GM12865 (cell line): Measurements from ENCODE around the gene TMBIM6.

Source experiments
- DNase-seq: peaks from one replicate; pipeline ENCODE4 v3.0.0; 2010; ENCODE audit warnings: low read depth
- H3K4me3 ChIP-seq: 2 replicates; pipeline ENCODE4 v1.5.1; 2011; ENCODE audit warnings: mild to moderate bottlenecking, low read depth, low read length, control low read depth
- TF ChIP-seq, protein P1 (sequence below): IDR thresholded peaks from 2 replicates; pipeline ENCODE4 v1.5.1; 2011; ENCODE audit warnings: low read length, control low read depth, low read depth, inconsistent platforms; ENCODE audit not compliant: insufficient read depth; ENCODE audit errors: missing control alignments

Gene TMBIM6

GRCh38 chr12:49798934-49799333 is 57.6 kb downstream of the TMBIM6 start:
- no peak overlapping the region for H3K4me3 ChIP-seq
- TF ChIP-seq, protein P1, sequence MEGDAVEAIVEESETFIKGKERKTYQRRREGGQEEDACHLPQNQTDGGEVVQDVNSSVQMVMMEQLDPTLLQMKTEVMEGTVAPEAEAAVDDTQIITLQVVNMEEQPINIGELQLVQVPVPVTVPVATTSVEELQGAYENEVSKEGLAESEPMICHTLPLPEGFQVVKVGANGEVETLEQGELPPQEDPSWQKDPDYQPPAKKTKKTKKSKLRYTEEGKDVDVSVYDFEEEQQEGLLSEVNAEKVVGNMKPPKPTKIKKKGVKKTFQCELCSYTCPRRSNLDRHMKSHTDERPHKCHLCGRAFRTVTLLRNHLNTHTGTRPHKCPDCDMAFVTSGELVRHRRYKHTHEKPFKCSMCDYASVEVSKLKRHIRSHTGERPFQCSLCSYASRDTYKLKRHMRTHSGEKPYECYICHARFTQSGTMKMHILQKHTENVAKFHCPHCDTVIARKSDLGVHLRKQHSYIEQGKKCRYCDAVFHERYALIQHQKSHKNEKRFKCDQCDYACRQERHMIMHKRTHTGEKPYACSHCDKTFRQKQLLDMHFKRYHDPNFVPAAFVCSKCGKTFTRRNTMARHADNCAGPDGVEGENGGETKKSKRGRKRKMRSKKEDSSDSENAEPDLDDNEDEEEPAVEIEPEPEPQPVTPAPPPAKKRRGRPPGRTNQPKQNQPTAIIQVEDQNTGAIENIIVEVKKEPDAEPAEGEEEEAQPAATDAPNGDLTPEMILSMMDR = no peak
- DNase-seq = no peak

DNA sequence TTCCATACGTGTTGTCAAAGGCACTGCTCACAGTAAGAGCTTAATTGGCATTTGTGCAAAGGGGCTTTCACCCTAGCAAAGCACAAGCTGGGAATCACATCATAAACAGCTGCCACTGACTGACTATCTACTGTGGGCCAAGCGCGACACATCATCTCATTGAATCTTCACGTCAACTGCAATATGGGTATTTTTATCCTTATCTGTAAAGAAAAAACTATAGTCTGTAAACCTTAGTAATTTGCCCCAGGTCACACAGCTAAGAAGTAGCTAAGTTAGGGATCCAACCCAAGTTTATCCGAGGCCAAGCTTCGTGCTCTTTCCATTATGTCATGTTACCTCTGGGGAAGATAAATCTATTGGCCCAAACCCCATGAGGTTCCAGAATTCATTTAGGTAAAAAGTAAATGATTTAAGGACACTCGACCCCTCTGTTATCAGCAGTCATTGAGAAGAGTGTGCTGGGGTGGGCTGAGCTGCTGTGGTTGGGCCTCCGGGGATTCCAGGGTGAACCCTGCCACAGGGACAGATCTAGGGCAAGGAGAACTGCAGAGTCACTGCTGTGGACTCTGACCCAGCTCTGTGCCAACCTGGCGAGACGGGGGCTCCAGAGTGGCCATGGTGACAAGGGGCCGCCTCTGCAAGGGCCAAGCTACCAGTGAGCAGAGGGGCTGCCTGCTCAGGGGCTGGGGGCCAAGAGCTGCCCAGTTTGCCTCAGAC is 59.2 kb downstream of the TMBIM6 start:
- TF ChIP-seq, protein P1 = no peak
- H3K4me3 ChIP-seq = no peak overlapping the region
- no peak for DNase-seq

- no peak for DNase-seq
- no peak overlapping the region for H3K4me3 ChIP-seq
- TF ChIP-seq, protein P1 = no peak
Measured at GRCh38 chr12:49801141-49802063, 60.0 kb downstream of the TMBIM6 start.

GRCh38 chr12:49803693-49804450 is 62.5 kb downstream of the TMBIM6 start:
- H3K4me3 ChIP-seq = no peak overlapping the region
- TF ChIP-seq, protein P1 = no peak
- DNase-seq = no peak

GRCh38 chr12:49804821-49805220 is 63.5 kb downstream of the TMBIM6 start:
- no peak for DNase-seq
- H3K4me3 ChIP-seq = no peak overlapping the region
- TF ChIP-seq, protein P1 = no peak

DNA sequence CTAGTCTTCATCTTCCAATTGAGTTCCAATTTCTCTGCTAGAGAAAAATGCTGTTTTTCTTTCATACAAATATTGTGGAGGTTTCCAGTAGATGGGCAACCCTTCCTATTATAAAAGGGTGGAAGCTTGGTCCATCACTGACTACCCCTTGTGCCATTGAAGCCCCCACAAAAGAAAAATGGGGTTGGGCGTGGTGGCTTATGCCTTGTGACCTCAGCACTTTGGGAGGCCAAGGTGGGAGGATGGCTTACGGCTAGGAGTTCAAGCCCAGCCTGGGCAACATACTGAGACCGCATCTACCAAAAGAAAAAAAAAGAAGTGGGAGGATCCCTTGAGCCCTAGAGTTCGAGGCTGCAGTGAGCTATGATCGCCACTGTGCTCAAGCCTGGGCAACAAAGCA is 64.1 kb downstream of the TMBIM6 start:
- no peak for DNase-seq
- no peak overlapping the region for H3K4me3 ChIP-seq
- TF ChIP-seq, protein P1 = no peak
